ENCODE measurements around the gene ANKRD11. TPM values are rescaled to one million over a fixed set of nuclear protein-coding genes. Genes with fewer than 3 reads are reported as not detected.
"Not testable (repeated sequence)": the region's sequence is repeated elsewhere in the genome, so short reads cannot be mapped to it uniquely, and the experiment has no call there.

The ANKRD11 gene
- total RNA-seq, 1 donor from 2014 or later, result 178 TPM

DNA sequence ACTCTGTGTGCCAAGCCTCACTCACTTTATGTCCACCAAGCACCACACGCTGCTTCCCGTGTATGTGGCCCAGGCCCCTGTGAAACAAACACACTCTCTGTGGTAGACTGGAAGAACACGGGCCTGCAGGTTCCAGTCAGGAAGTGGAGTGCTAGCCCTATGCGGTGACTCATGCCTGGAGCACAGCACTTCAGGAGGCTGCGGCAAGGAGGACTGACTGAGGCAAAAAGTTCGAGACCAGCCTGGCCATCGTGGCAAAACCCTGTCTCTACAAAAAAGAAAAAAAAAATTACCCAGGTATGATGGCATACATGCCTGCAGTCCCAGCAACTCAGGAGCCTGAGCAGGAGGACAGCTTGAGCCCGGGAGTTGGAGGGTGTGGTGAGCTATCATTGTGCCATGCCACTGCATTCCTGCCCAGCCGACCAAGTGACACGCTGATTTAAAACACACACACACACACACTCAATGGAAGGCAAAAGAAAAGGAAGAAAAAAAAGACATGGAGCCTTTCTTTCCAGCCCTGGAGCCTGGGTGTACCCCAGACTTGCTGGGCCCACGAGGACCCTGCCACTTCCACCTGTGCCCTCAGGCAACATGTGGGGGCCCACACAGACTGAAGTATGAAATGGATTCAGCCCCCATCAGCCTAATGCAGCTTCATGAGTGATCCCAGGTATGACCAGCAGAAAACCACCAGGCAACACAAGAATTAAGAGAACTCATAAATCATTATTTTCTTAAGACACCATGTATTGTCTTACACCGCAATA is 126.6 kb downstream of the ANKRD11 start:
- TF ChIP-seq CTCF (IDR thresholded peaks at IDR 0.05; ENCODE audit: unreplicated experiment), result no peak
- Mint-ChIP-seq H3K36me3 (ENCODE audit: insufficient read depth) (peaks cover 2% of the 10 kb centered on the region), H3K27me3 (no peaks in the 10 kb centered on the region), H3K4me1 (ENCODE audit: low read depth) (peaks cover 38% of the 10 kb centered on the region), H3K9me3 (ENCODE audit: low read depth) (no peaks in the 10 kb centered on the region), H3K4me3 (ENCODE audit: low read depth) (no peak overlapping the region), H3K27ac (peak overlapping the region; percentile 90)
- DNase-seq (ENCODE audit: low spot score, unreplicated experiment), result no peak

DNA sequence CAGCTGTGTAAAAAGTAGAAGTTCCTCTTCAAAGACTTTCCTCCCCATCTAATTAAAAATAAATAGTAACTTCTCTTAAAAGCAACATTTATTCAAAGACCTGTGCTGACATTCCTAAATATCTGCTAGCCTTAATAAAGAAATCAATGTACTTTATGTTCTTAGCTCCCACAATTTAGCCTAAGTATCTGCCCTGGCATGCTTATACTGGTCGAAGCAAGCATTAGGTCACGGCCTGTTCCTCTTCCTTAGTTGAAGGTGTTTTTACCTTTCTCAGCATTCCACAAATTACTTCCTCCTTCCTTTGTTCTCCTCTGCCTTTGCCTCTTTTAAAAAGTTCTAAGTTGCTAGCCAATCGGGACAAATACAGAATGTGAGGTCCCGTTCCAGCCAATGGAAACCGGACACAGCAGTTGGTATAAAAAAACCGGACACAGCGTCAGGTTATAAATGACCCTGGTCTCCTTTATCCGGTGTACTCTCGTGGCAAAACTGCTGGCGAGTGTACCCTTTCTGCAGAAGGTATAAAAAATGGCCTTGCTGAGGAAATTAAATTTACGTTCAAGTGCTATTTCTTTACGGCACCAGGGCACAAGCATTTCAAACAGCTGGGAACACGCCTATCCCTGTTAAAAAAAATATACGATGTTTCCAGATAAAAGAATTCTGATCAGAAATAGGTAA is 127.7 kb downstream of the ANKRD11 start:
- H3K36me3 Mint-ChIP-seq (ENCODE audit: insufficient read depth); DNase-seq (ENCODE audit: low spot score, unreplicated experiment); H3K27me3 Mint-ChIP-seq; H3K9me3 Mint-ChIP-seq (ENCODE audit: low read depth); H3K4me3 Mint-ChIP-seq (ENCODE audit: low read depth): not testable (repeated sequence)
- Mint-ChIP-seq H3K27ac (peak overlapping the region; percentile 55), H3K4me1 (ENCODE audit: low read depth) (peaks cover 38% of the 10 kb centered on the region)

GRCh38 chr16:89361751-89362539 is 128.4 kb downstream of the ANKRD11 start:
- Mint-ChIP-seq H3K4me3 (ENCODE audit: low read depth) (no peak overlapping the region), H3K27me3 (no peaks in the 10 kb centered on the region), H3K4me1 (ENCODE audit: low read depth) (peaks cover 42% of the 10 kb centered on the region), H3K27ac (peak overlapping the region; percentile 55), H3K36me3 (ENCODE audit: insufficient read depth) (peaks cover 2% of the 10 kb centered on the region), H3K9me3 (ENCODE audit: low read depth) (no peaks in the 10 kb centered on the region)
- TF ChIP-seq CTCF (IDR thresholded peaks at IDR 0.05; ENCODE audit: unreplicated experiment), result no peak
- DNase-seq (ENCODE audit: low spot score, unreplicated experiment), result no peak

GRCh38 chr16:89360760-89361435 is 129.5 kb downstream of the ANKRD11 start:
- Mint-ChIP-seq H3K27me3 (no peaks in the 10 kb centered on the region), H3K4me1 (ENCODE audit: low read depth) (peaks cover 42% of the 10 kb centered on the region), H3K36me3 (ENCODE audit: insufficient read depth) (peaks cover 2% of the 10 kb centered on the region), H3K27ac (peak overlapping the region; percentile 33), H3K4me3 (ENCODE audit: low read depth) (no peak overlapping the region), H3K9me3 (ENCODE audit: low read depth) (no peaks in the 10 kb centered on the region)
- no peak for DNase-seq (ENCODE audit: low spot score, unreplicated experiment)
- TF ChIP-seq CTCF (IDR thresholded peaks at IDR 0.05; ENCODE audit: unreplicated experiment), result no peak

GRCh38 chr16:89359264-89360147 is 130.9 kb downstream of the ANKRD11 start:
- no peak for TF ChIP-seq CTCF (IDR thresholded peaks at IDR 0.05; ENCODE audit: unreplicated experiment)
- Mint-ChIP-seq H3K27ac (peak overlapping the region; percentile 74), H3K36me3 (ENCODE audit: insufficient read depth) (peaks cover 2% of the 10 kb centered on the region), H3K27me3 (no peaks in the 10 kb centered on the region), H3K9me3 (ENCODE audit: low read depth) (no peaks in the 10 kb centered on the region), H3K4me3 (ENCODE audit: low read depth) (no peak overlapping the region), H3K4me1 (ENCODE audit: low read depth) (peaks cover 36% of the 10 kb centered on the region)
- no peak for DNase-seq (ENCODE audit: low spot score, unreplicated experiment)

Data from progenitor cell of endocrine pancreas (in vitro differentiated cells).